Tibial artery (tissue), 4 donors: ENCODE results near the gene AOAH.
"Not testable (repeated sequence)": the region's sequence is repeated elsewhere in the genome, so short reads cannot be mapped to it uniquely, and the experiment has no call there.

Source experiments
- DNase-seq, 2 donors: peaks; one replicate each; pipeline ENCODE4 v3.0.0-alpha.2; 2019
- H3K27ac ChIP-seq, 2 donors: fragments of 200-600 bp; sonication (generic) in 1 of 2; 1 replicate in 1 of 2; 2 replicates in 1 of 2; pipeline ENCODE4 v1.5.1; 2018 to 2019; ENCODE audit warnings: mild to moderate bottlenecking in 1 of 2
- H3K27me3 ChIP-seq, 2 donors: fragments of 200-600 bp; sonication (generic) in 1 of 2; one replicate each; pipeline versions ENCODE4 v1.5.1 to v1.6.0; 2016 to 2019
- H3K36me3 ChIP-seq, 3 donors: fragments of 200-600 bp; sonication (generic) in 2 of 3; one replicate each; pipeline ENCODE4 v1.5.1; 2016 to 2019; ENCODE audit warnings: mild to moderate bottlenecking in 2 of 3
- H3K4me1 ChIP-seq, 4 donors: fragments of 200-600 bp; sonication (generic) in 2 of 4; 1 replicate in 3 of 4; 2 replicates in 1 of 4; pipeline ENCODE4 v1.5.1; 2016 to 2019
- H3K4me3 ChIP-seq, 2 donors: fragments of 200-600 bp; sonication (generic) in 1 of 2; 1 replicate in 1 of 2; 2 replicates in 1 of 2; pipeline ENCODE4 v1.5.1; 2018 to 2019; ENCODE audit warnings: mild to moderate bottlenecking in 2 of 2
- H3K9me3 ChIP-seq, 3 donors: fragments of 200-600 bp; sonication (generic) in 1 of 3; one replicate each; pipeline ENCODE4 v1.5.1; 2016 to 2019
- CTCF ChIP-seq, 2 experiments: fragments of 200-600 bp in 1 of 2; fragments of 450-650 bp in 1 of 2; IDR thresholded peaks; one replicate each; pipeline ENCODE4 v1.5.1; 2017 to 2019; ENCODE audit warnings: antibody characterized with exemption in 2 of 2, mild to moderate bottlenecking in 1 of 2, moderate library complexity in 1 of 2
- intact Hi-C: fragments of 100-400 bp; cut with DNase I; formaldehyde crosslinking; loops from one replicate; pipeline ENCODE4 v1.15.0; 2023; ENCODE audit warnings: low total_unique reads

AOAH gene

GRCh38 chr7:36723291-36723690, 1.0 kb downstream of the AOAH start:
- Histone ChIP-seq H3K4me3 (peak overlapping the region in 1 of 2 donors; percentile 21), H3K4me1 (no peaks in the 10 kb centered on the region), H3K9me3 (no peaks in the 10 kb centered on the region), H3K27ac (no peak overlapping the region), H3K36me3 (no peaks in the 10 kb centered on the region), H3K27me3 (no peaks in the 10 kb centered on the region)
- intact Hi-C loops = no loop called here
- DNase-seq = no peak
- no peak for TF ChIP-seq CTCF (IDR thresholded peaks at IDR 0.05)

- no peaks in the 10 kb centered on the region for H3K36me3 ChIP-seq
- no peaks in the 10 kb centered on the region for H3K27me3 ChIP-seq
- no peak for TF ChIP-seq CTCF (IDR thresholded peaks at IDR 0.05)
- H3K4me3 ChIP-seq = no peak overlapping the region
- H3K4me1 ChIP-seq = no peaks in the 10 kb centered on the region
- no peaks in the 10 kb centered on the region for H3K9me3 ChIP-seq
- intact Hi-C loops = no loop called here
- DNase-seq = no peak
- H3K27ac ChIP-seq = no peak overlapping the region
These were observed 5.1 kb downstream of the AOAH start for GRCh38 chr7:36719083-36719632.

- DNase-seq = no peak
- intact Hi-C loops = no loop called here
- TF ChIP-seq CTCF (IDR thresholded peaks at IDR 0.05) = no peak
These were observed 6.7 kb downstream of the AOAH start for GRCh38 chr7:36717586-36717985.

GRCh38 chr7:36716802-36717201, 7.5 kb downstream of the AOAH start:
- H3K36me3 ChIP-seq, intact Hi-C loops, DNase-seq, H3K4me3 ChIP-seq, H3K27me3 ChIP-seq, H3K27ac ChIP-seq, H3K9me3 ChIP-seq, H3K4me1 ChIP-seq: not testable (repeated sequence)

More at GRCh38 chr7:36717586-36717985, 6.7 kb downstream of the AOAH start:
- Histone ChIP-seq H3K4me3 (no peak overlapping the region), H3K27me3 (no peaks in the 10 kb centered on the region), H3K27ac (no peak overlapping the region), H3K36me3 (no peaks in the 10 kb centered on the region), H3K9me3 (no peaks in the 10 kb centered on the region), H3K4me1 (no peaks in the 10 kb centered on the region)

GRCh38 chr7:36712015-36712414, 12.3 kb downstream of the AOAH start:
- intact Hi-C loops = no loop called here
- TF ChIP-seq CTCF (IDR thresholded peaks at IDR 0.05) = no peak
- H3K9me3 ChIP-seq = no peaks in the 10 kb centered on the region
- no peak overlapping the region for H3K27ac ChIP-seq
- no peak for DNase-seq
- no peak overlapping the region for H3K4me3 ChIP-seq
- no peaks in the 10 kb centered on the region for H3K4me1 ChIP-seq
- no peaks in the 10 kb centered on the region for H3K27me3 ChIP-seq
- H3K36me3 ChIP-seq = no peaks in the 10 kb centered on the region

GRCh38 chr7:36711256-36711655, 13.0 kb downstream of the AOAH start:
- Histone ChIP-seq H3K27me3 (no peaks in the 10 kb centered on the region), H3K4me3 (no peak overlapping the region), H3K36me3 (no peaks in the 10 kb centered on the region), H3K4me1 (no peaks in the 10 kb centered on the region), H3K27ac (no peak overlapping the region), H3K9me3 (peaks cover 0 to 3% (median 0%) of the 10 kb centered on the region in 3 donors)
- intact Hi-C loops = no loop called here
- TF ChIP-seq CTCF (IDR thresholded peaks at IDR 0.05) = no peak
- no peak for DNase-seq
